Lower lobe of right lung (tissue), 2 donors: ENCODE data around the gene PPIH. TPM values are rescaled to one million over a fixed set of nuclear protein-coding genes. Genes with fewer than 3 reads are reported as not detected.
"Not testable (repeated sequence)": the region's sequence is repeated elsewhere in the genome, so short reads cannot be mapped to it uniquely, and the experiment has no call there.

Experiments
- ATAC-seq, 2 donors: fragments of 200-7000 bp; cut with Tn5 transposase; one replicate each; pipeline ENCODE4 v1.9.1; 2020 to 2022; ENCODE audit warnings: mild to moderate bottlenecking in 2 of 2, moderate library complexity in 2 of 2
- DNase-seq: peaks from one replicate; pipeline ENCODE4 v3.0.0-alpha.2; 2020
- H3K27ac ChIP-seq: fragments of 200-600 bp; one replicate; pipeline ENCODE4 v1.8.0; 2022
- H3K27me3 ChIP-seq: fragments of 200-600 bp; one replicate; pipeline ENCODE4 v1.8.0; 2022; ENCODE audit warnings: low read depth
- H3K36me3 ChIP-seq: fragments of 200-600 bp; one replicate; pipeline ENCODE4 v1.8.0; 2022; ENCODE audit warnings: mild to moderate bottlenecking
- H3K4me1 ChIP-seq: fragments of 200-600 bp; one replicate; pipeline ENCODE4 v1.8.0; 2022
- H3K4me3 ChIP-seq: fragments of 200-600 bp; one replicate; pipeline ENCODE4 v1.8.0; 2022; ENCODE audit warnings: mild to moderate bottlenecking
- H3K9me3 ChIP-seq: fragments of 200-600 bp; one replicate; pipeline ENCODE4 v1.8.0; 2022
- CTCF ChIP-seq: fragments of 200-600 bp; IDR thresholded peaks from one replicate; pipeline ENCODE4 v1.8.0; 2022; ENCODE audit warnings: antibody characterized with exemption, mild to moderate bottlenecking
- intact Hi-C: fragments of 100-400 bp; cut with DNase I; formaldehyde crosslinking; loops from one replicate; pipeline ENCODE4 v1.11.0; 2022
- total RNA-seq: library from RNA; stranded (reverse); fragmentation: NEBNext Ultra II Directional; extraction: Animal tissue kit (Norgen Biotek cat#: 25700); gene quantifications from one replicate; pipeline ENCODE4 v1.2.1, GENCODE V29; 2021
- donor health status: DM: no; HTN: yes; CAD: no; lungs with severe emphysema.

The PPIH gene
- total RNA-seq, 1 donor from 2014 or later: 25.1 TPM

GRCh38 chr1:42679364-42679983 lies 21.3 kb downstream of the PPIH start:
- Histone ChIP-seq H3K4me3 (no peak overlapping the region), H3K27ac (no peak overlapping the region), H3K36me3 (peaks cover 25% of the 10 kb centered on the region), H3K27me3 (no peaks in the 10 kb centered on the region), H3K4me1 (peaks cover 38% of the 10 kb centered on the region), H3K9me3 (no peaks in the 10 kb centered on the region)
- no peak for DNase-seq
- no peak for ATAC-seq
- intact Hi-C loops: no loop called here
- TF ChIP-seq CTCF: no peak

GRCh38 chr1:42680055-42680454 lies 21.8 kb downstream of the PPIH start:
- Histone ChIP-seq H3K4me1 (peaks cover 38% of the 10 kb centered on the region), H3K36me3 (peaks cover 24% of the 10 kb centered on the region), H3K4me3 (no peak overlapping the region), H3K9me3 (no peaks in the 10 kb centered on the region), H3K27ac (no peak overlapping the region), H3K27me3 (no peaks in the 10 kb centered on the region)
- intact Hi-C loops: no loop called here
- TF ChIP-seq CTCF: no peak
- DNase-seq (no peak), ATAC-seq (no peak)

GRCh38 chr1:42680921-42681683 lies 22.9 kb downstream of the PPIH start:
- DNase-seq: no peak
- intact Hi-C loops: no loop called here
- peak overlapping the region; percentile 90 for H3K27ac ChIP-seq

GRCh38 chr1:42681741-42682483 lies 23.7 kb downstream of the PPIH start, which contains the start of gene YBX1:
YBX1 (plus strand) TSS chr1:42682418; CDS start chr1:42682566, 148 bp downstream.
- DNase-seq (peak; percentile 95), ATAC-seq (peak; percentile 98)
- Histone ChIP-seq H3K4me3 (peak within 1 kb of the TSS; percentile 76), H3K36me3 (peaks cover 13% of the 10 kb centered on the region), H3K27me3 (no peaks in the 10 kb centered on the region), H3K4me1 (peaks cover 52% of the 10 kb centered on the region), H3K9me3 (no peaks in the 10 kb centered on the region), H3K27ac (peak within 1 kb of the TSS; percentile 90)
- intact Hi-C loops: no loop called here
- no peak for TF ChIP-seq CTCF

More at GRCh38 chr1:42680921-42681683, 22.9 kb downstream of the PPIH start:
- Histone ChIP-seq H3K27me3 (no peaks in the 10 kb centered on the region), H3K36me3 (peaks cover 13% of the 10 kb centered on the region), H3K4me1 (peaks cover 45% of the 10 kb centered on the region), H3K9me3 (no peaks in the 10 kb centered on the region), H3K4me3 (peak overlapping the region; percentile 76)
- ATAC-seq: peak in 1 of 2 donors; percentile 1
- TF ChIP-seq CTCF: no peak

GRCh38 chr1:42682484-42682738 lies 24.2 kb downstream of the PPIH start:
- intact Hi-C loops, DNase-seq, H3K9me3 ChIP-seq, H3K27me3 ChIP-seq: not testable (repeated sequence)
- ATAC-seq: peak; percentile 14 to 23
- Histone ChIP-seq H3K36me3 (peaks cover 18% of the 10 kb centered on the region), H3K4me1 (peaks cover 57% of the 10 kb centered on the region), H3K27ac (peak overlapping the region; percentile 90), H3K4me3 (peak overlapping the region; percentile 76)
